Caco-2 (cell line): ENCODE data around the gene SLC25A33. TPM values are rescaled to one million over a fixed set of nuclear protein-coding genes. Genes with fewer than 3 reads are reported as not detected.

Experiments
- BruUV-seq: library from RNA; stranded (reverse); fragments of 400-500 nt; replicated peaks from 2 replicates; lab custom pipeline; 2021; lab: Mats Ljungman, UMichigan
- CTCF ChIA-PET: fragments of 300-600 bp; sonication (Branson Sonifier 250); formaldehyde crosslinking; loops from one replicate; lab custom pipeline; 2022; ENCODE audit warnings: antibody characterized with exemption; lab: Charles Lee
- POLR2A ChIA-PET: fragments of 300-600 bp; sonication (Branson Sonifier 250); formaldehyde crosslinking; loops from one replicate; lab custom pipeline; 2022; ENCODE audit warnings: antibody characterized with exemption; lab: Charles Lee
- DNase-seq, 2 experiments: peaks; one replicate each; pipeline versions ENCODE4 v3.0.0 to v3.0.0-alpha.2; 2020 to 2022
- H3K27me3 ChIP-seq: replicated peaks from 2 replicates; pipeline ENCODE4 v1.6.0; 2011; ENCODE audit warnings: low read length; ENCODE audit not compliant: control insufficient read depth, insufficient read depth
- H3K36me3 ChIP-seq: 2 replicates; pipeline ENCODE4 v1.5.1; 2011; ENCODE audit warnings: low read length; ENCODE audit not compliant: control insufficient read depth, insufficient read depth
- H3K4me1 ChIP-seq: fragments of 250-450 bp; sonication (Bioruptor Pico); 2 replicates; pipeline ENCODE4 v1.5.1; 2020; ENCODE audit warnings: mild to moderate bottlenecking
- H3K4me3 ChIP-seq: 2 replicates; pipeline ENCODE4 v1.5.1; 2011; ENCODE audit warnings: low read depth, mild to moderate bottlenecking, control low read depth, low read length
- H3K9me3 ChIP-seq: fragments of 250-450 bp; sonication (Bioruptor Pico); 2 replicates; pipeline ENCODE4 v1.5.1; 2020; ENCODE audit warnings: mild to moderate bottlenecking, moderate library complexity
- H3K27ac Mint-ChIP-seq: one replicate; pipeline ENCODE4 v1.8.0; 2022; ENCODE audit warnings: mixed read lengths; ENCODE audit not compliant: unreplicated experiment
- H3K27me3 Mint-ChIP-seq: one replicate; pipeline ENCODE4 v1.8.0; 2022; ENCODE audit warnings: mixed read lengths; ENCODE audit not compliant: insufficient read depth, unreplicated experiment
- H3K36me3 Mint-ChIP-seq: one replicate; pipeline ENCODE4 v1.8.0; 2022; ENCODE audit warnings: mild to moderate bottlenecking, mixed read lengths; ENCODE audit not compliant: insufficient read depth, unreplicated experiment
- H3K4me1 Mint-ChIP-seq: one replicate; pipeline ENCODE4 v1.8.0; 2022; ENCODE audit warnings: low read depth, mixed read lengths; ENCODE audit not compliant: unreplicated experiment
- H3K4me3 Mint-ChIP-seq: one replicate; pipeline ENCODE4 v1.8.0; 2022; ENCODE audit warnings: mild to moderate bottlenecking, moderate library complexity, mixed read lengths; ENCODE audit not compliant: unreplicated experiment
- H3K9me3 Mint-ChIP-seq: one replicate; pipeline ENCODE4 v1.8.0; 2022; ENCODE audit warnings: mixed read lengths; ENCODE audit not compliant: unreplicated experiment
- CTCF ChIP-seq, 2 experiments: fragments of 200-600 bp in 1 of 2; IDR thresholded peaks; 1 replicate in 1 of 2; 2 replicates in 1 of 2; pipeline versions ENCODE4 v1.5.1 to v1.8.0; 2011 to 2022; ENCODE audit warnings: antibody characterized with exemption in 1 of 2, control low read depth in 1 of 2, inconsistent platforms in 1 of 2, low read depth in 1 of 2, low read length in 1 of 2, mild to moderate bottlenecking in 1 of 2, moderate library complexity in 1 of 2; ENCODE audit not compliant: insufficient read depth in 1 of 2, severe bottlenecking in 1 of 2, unreplicated experiment in 1 of 2
- intact Hi-C: fragments of 100-400 bp; cut with micrococcal nuclease; formaldehyde crosslinking; loops from one replicate; pipeline ENCODE4 v1.10.0; 2022; ENCODE audit not compliant: unreplicated experiment
- total RNA-seq: library from RNA; stranded (reverse); gene quantifications from 2 replicates; pipeline ENCODE4 v1.2.3, GENCODE V29; 2022

The SLC25A33 gene
- total RNA-seq, 1 experiment from 2014 or later, result 11.2 TPM

- intact Hi-C loops, result no loop called here
- Mint-ChIP-seq H3K27ac (no peak overlapping the region), H3K9me3 (no peaks in the 10 kb centered on the region), H3K4me1 (no peaks in the 10 kb centered on the region), H3K4me3 (no peak overlapping the region), H3K27me3 (no peaks in the 10 kb centered on the region), H3K36me3 (peaks cover 6% of the 10 kb centered on the region)
- POLR2A ChIA-PET, result no interaction called here
- DNase-seq, result no peak
- Histone ChIP-seq H3K9me3 (no peaks in the 10 kb centered on the region), H3K36me3 (no peaks in the 10 kb centered on the region), H3K4me3 (no peak overlapping the region), H3K4me1 (no peaks in the 10 kb centered on the region), H3K27me3 (no peaks in the 10 kb centered on the region)
- CTCF ChIA-PET, result no interaction called here
- BruUV-seq, result no TSS peak
- no peak for TF ChIP-seq CTCF (IDR thresholded peaks at IDR 0.05; ENCODE audit: insufficient read depth in 1 of 2, low read depth in 1 of 2, low read length in 1 of 2, severe bottlenecking in 1 of 2, unreplicated experiment in 1 of 2)
Measured at GRCh38 chr1:9606948-9607347, 67.7 kb downstream of the SLC25A33 start.

- Mint-ChIP-seq H3K27ac (no peak overlapping the region), H3K4me3 (no peak overlapping the region), H3K4me1 (no peaks in the 10 kb centered on the region), H3K27me3 (no peaks in the 10 kb centered on the region), H3K36me3 (peaks cover 6% of the 10 kb centered on the region), H3K9me3 (no peaks in the 10 kb centered on the region)
- BruUV-seq, result no TSS peak
- TF ChIP-seq CTCF (IDR thresholded peaks at IDR 0.05; ENCODE audit: insufficient read depth in 1 of 2, low read depth in 1 of 2, low read length in 1 of 2, severe bottlenecking in 1 of 2, unreplicated experiment in 1 of 2), result no peak
- no peaks in the 10 kb centered on the region for H3K4me1 ChIP-seq
- intact Hi-C loops, result no loop called here
- H3K4me3 ChIP-seq, result no peak overlapping the region
- DNase-seq, result no peak
- H3K27me3 ChIP-seq, result no peaks in the 10 kb centered on the region
- CTCF ChIA-PET, result no interaction called here
- POLR2A ChIA-PET, result no interaction called here
- no peaks in the 10 kb centered on the region for H3K9me3 ChIP-seq
- no peaks in the 10 kb centered on the region for H3K36me3 ChIP-seq
Measured at GRCh38 chr1:9607352-9607751, 68.1 kb downstream of the SLC25A33 start.

- DNase-seq, result no peak
- intact Hi-C loops, result no loop called here
- ChIA-PET CTCF (no interaction called here), POLR2A (no interaction called here)
- Mint-ChIP-seq H3K4me1 (no peaks in the 10 kb centered on the region), H3K27ac (no peak overlapping the region), H3K9me3 (no peaks in the 10 kb centered on the region), H3K36me3 (peaks cover 6% of the 10 kb centered on the region), H3K4me3 (no peak overlapping the region), H3K27me3 (no peaks in the 10 kb centered on the region)
- TF ChIP-seq CTCF (IDR thresholded peaks at IDR 0.05; ENCODE audit: insufficient read depth in 1 of 2, low read depth in 1 of 2, low read length in 1 of 2, severe bottlenecking in 1 of 2, unreplicated experiment in 1 of 2), result no peak
- no peaks in the 10 kb centered on the region for H3K4me1 ChIP-seq
- H3K9me3 ChIP-seq, result no peaks in the 10 kb centered on the region
- H3K27me3 ChIP-seq, result no peaks in the 10 kb centered on the region
- no TSS peak for BruUV-seq
- H3K36me3 ChIP-seq, result no peaks in the 10 kb centered on the region
- no peak overlapping the region for H3K4me3 ChIP-seq
Measured at GRCh38 chr1:9609998-9610397, 70.7 kb downstream of the SLC25A33 start.
